Measurements from ENCODE around the gene MRPL21. TPM values are rescaled to one million over a fixed set of nuclear protein-coding genes. Genes with fewer than 3 reads are reported as not detected.

MRPL21 gene
- total and polyA plus RNA-seq, 2 of the 8 experiments (the other 6 are each of a cell fraction or from before 2014, with no cell fraction given): 102 to 107 TPM

- DNase-seq (ENCODE audit: low read depth in 1 of 2, low spot score in 2 of 2): no peak
- POLR2A ChIA-PET (ENCODE audit: partially characterized antibody): interaction anchor here (0.6 kb wide), 1 partner anchor 21 kb away, joined by 3 read pairs; no protein-coding TSS in a partner anchor
- H3K14ac ChIP-seq (ENCODE audit: insufficient read length): no peak overlapping the region
Observed at GRCh38 chr11:68916439-68916838, 12.8 kb upstream of the MRPL21 start.

More at GRCh38 chr11:68916439-68916838, 12.8 kb upstream of the MRPL21 start:
- Histone ChIP-seq H2AFZ (ENCODE audit: low read length) (no peak overlapping the region), H4K8ac (ENCODE audit: extremely low read depth, insufficient read depth, low read length) (no peak overlapping the region), H3K4ac (replicated peaks; ENCODE audit: insufficient read length, low read depth, low read length) (no peak overlapping the region), H4K5ac (ENCODE audit: insufficient read length, low read depth, low read length) (no peak overlapping the region), H3K9ac (replicated peaks in 1 of 4; ENCODE audit: extremely low read depth in 1 of 4, low read depth in 3 of 4, low read length in 3 of 4) (no peak overlapping the region), H2BK15ac (ENCODE audit: low read length) (no peak overlapping the region), H3K27me3 (replicated peaks in 1 of 4; ENCODE audit: control insufficient read depth in 3 of 4, extremely low read depth in 1 of 4, insufficient read depth in 3 of 4, low read length in 3 of 4) (no peaks in the 10 kb centered on the region), H3K79me2 (ENCODE audit: control insufficient read depth in 1 of 2, insufficient read depth in 2 of 2, low read length in 2 of 2) (no peaks in the 10 kb centered on the region), H2BK5ac (ENCODE audit: low read depth, low read length) (no peak overlapping the region), H3K79me1 (ENCODE audit: low read depth, low read length) (no peaks in the 10 kb centered on the region), H4K91ac (replicated peaks; ENCODE audit: insufficient read length, low read length) (no peak overlapping the region), H3K27ac (ENCODE audit: low read depth, low read length) (no peak overlapping the region), H3K18ac (ENCODE audit: extremely low read depth, low read length) (no peak overlapping the region), H3K4me1 (replicated peaks in 1 of 4; ENCODE audit: control insufficient read depth in 3 of 4, insufficient read depth in 4 of 4, low read length in 3 of 4) (no peaks in the 10 kb centered on the region), H2AK5ac (ENCODE audit: low read depth, low read length) (no peak overlapping the region), H3K36me3 (ENCODE audit: control insufficient read depth in 2 of 4, insufficient read depth in 4 of 4, low read length in 3 of 4) (peaks cover 8 to 54% (median 18%) of the 10 kb centered on the region in 4 experiments), H3K9me3 (ENCODE audit: insufficient read depth in 2 of 2, low read depth in 1 of 2, low read length in 1 of 2) (no peaks in the 10 kb centered on the region), H3K4me2 (ENCODE audit: insufficient read depth in 1 of 2, low read depth in 2 of 2, low read length in 2 of 2) (no peak overlapping the region), H3K56ac (replicated peaks; ENCODE audit: insufficient read length, low read depth, low read length) (no peak overlapping the region), H2BK12ac (ENCODE audit: low read depth, low read length) (no peak overlapping the region), H3K23me2 (ENCODE audit: low read depth, low read length) (no peaks in the 10 kb centered on the region), H2BK120ac (replicated peaks; ENCODE audit: low read depth, low read length) (no peak overlapping the region), H3K4me3 (ENCODE audit: extremely low read depth in 1 of 4, insufficient read depth in 2 of 4, low read depth in 3 of 4, low read length in 4 of 4) (no peak overlapping the region), H3K23ac (ENCODE audit: insufficient read length) (no peak overlapping the region), H2BK20ac (ENCODE audit: low read length) (no peak overlapping the region), H4K20me1 (replicated peaks in 1 of 2; ENCODE audit: control insufficient read depth in 1 of 2, insufficient read depth in 2 of 2, low read length in 2 of 2) (peaks cover 0 to 4% of the 10 kb centered on the region in 2 experiments)
- no peak for FAIRE-seq
- TF ChIP-seq TCF12 (IDR thresholded peaks at IDR 0.05; ENCODE audit: low read depth, low read length) (no peak), PHF8 (conservative IDR thresholded peaks at IDR 0.05; ENCODE audit: low read depth, low read length) (no peak), CREB1 (IDR thresholded peaks at IDR 0.05) (no peak), TBP (IDR thresholded peaks at IDR 0.05; ENCODE audit: low read depth, low read length) (no peak), SUZ12 (IDR thresholded peaks at IDR 0.05; ENCODE audit: low read length) (no peak), CBX8 (IDR thresholded peaks at IDR 0.05; ENCODE audit: borderline replicate concordance, low read depth, low read length) (no peak), RFX5 (IDR thresholded peaks at IDR 0.05; ENCODE audit: borderline replicate concordance, low read depth, low read length) (no peak), JUN (IDR thresholded peaks at IDR 0.05; ENCODE audit: low read depth, low read length) (no peak)
- CTCF ChIA-PET (ENCODE audit: partially characterized antibody): no interaction called here
- WGBS, 2 experiments (ENCODE audit: extremely low coverage in 1 of 2, insufficient coverage in 1 of 2, insufficient read length in 1 of 2, insufficient replicate concordance in 2 of 2, low coverage in 1 of 2, low lambda C conversion rate in 2 of 2, missing lambda C conversion rate in 1 of 2): 84% methylated on average over 13 of the region's 13 CpGs; no CpG with 5 or more reads in 1 of the 2 experiments
